MM.1S (cell line): ENCODE measurements around the gene MED14.

Experiments used
- DNase-seq: peaks from one replicate; pipeline ENCODE4 v3.0.0-alpha.2; 2015
- H2AFZ ChIP-seq: fragments of 300-600 bp; sonication (generic); 2 replicates; pipeline ENCODE4 v1.6.0; 2016; ENCODE audit warnings: antibody characterized with exemption, low read length
- H3F3A ChIP-seq: fragments of 300-600 bp; sonication (generic); 2 replicates; pipeline ENCODE4 v1.6.1; 2016; ENCODE audit warnings: mild to moderate bottlenecking, antibody characterized with exemption, low read length, moderate library complexity, mixed read lengths; ENCODE audit not compliant: insufficient read depth
- H3K27ac ChIP-seq: fragments of 300-600 bp; sonication (generic); 2 replicates; pipeline ENCODE4 v1.5.1; 2016; ENCODE audit warnings: mild to moderate bottlenecking, low read length
- H3K27me3 ChIP-seq: fragments of 300-600 bp; sonication (generic); replicated peaks from 2 replicates; pipeline ENCODE4 v1.6.0; 2016; ENCODE audit warnings: low read length; ENCODE audit not compliant: insufficient read depth
- H3K36me3 ChIP-seq: fragments of 300-600 bp; sonication (generic); replicated peaks from 2 replicates; pipeline ENCODE4 v1.6.1; 2016; ENCODE audit warnings: mild to moderate bottlenecking, low read length, mixed read lengths; ENCODE audit not compliant: insufficient read depth
- H3K4me1 ChIP-seq: fragments of 300-600 bp; sonication (generic); 2 replicates; pipeline ENCODE4 v1.6.1; 2016; ENCODE audit warnings: low read length, mixed read lengths
- H3K4me2 ChIP-seq: fragments of 300-600 bp; sonication (generic); 2 replicates; pipeline ENCODE4 v1.6.0; 2016; ENCODE audit warnings: low read depth, low read length
- H3K4me3 ChIP-seq: fragments of 300-600 bp; sonication (generic); 2 replicates; pipeline ENCODE4 v1.5.1; 2016; ENCODE audit warnings: low read length, mixed read lengths
- H3K79me2 ChIP-seq: fragments of 300-600 bp; sonication (generic); 2 replicates; pipeline ENCODE4 v1.6.1; 2016; ENCODE audit warnings: mixed run types, low read length, mixed read lengths
- H3K9ac ChIP-seq: fragments of 300-600 bp; sonication (generic); 2 replicates; pipeline ENCODE4 v1.6.1; 2016; ENCODE audit warnings: low read length, mixed read lengths
- H3K9me2 ChIP-seq: fragments of 300-600 bp; sonication (generic); replicated peaks from 2 replicates; pipeline ENCODE4 v1.6.1; 2016; ENCODE audit warnings: mild to moderate bottlenecking, low read length, mixed read lengths; ENCODE audit not compliant: insufficient read depth
- H3K9me3 ChIP-seq: fragments of 300-600 bp; sonication (generic); replicated peaks from 2 replicates; pipeline ENCODE4 v1.6.1; 2016; ENCODE audit warnings: mild to moderate bottlenecking, low read length, mixed read lengths; ENCODE audit not compliant: insufficient read depth
- H4K20me1 ChIP-seq: fragments of 300-600 bp; sonication (generic); 2 replicates; pipeline ENCODE4 v1.6.1; 2016; ENCODE audit warnings: mild to moderate bottlenecking, low read length, moderate library complexity, mixed read lengths; ENCODE audit not compliant: insufficient read depth
- CTCF ChIP-seq: fragments of 300-600 bp; sonication (generic); IDR thresholded peaks from 2 replicates; pipeline ENCODE4 v1.5.1; 2016; ENCODE audit warnings: antibody characterized with exemption, low read length, mixed read lengths
- EZH2 ChIP-seq: fragments of 300-600 bp; sonication (generic); optimal IDR thresholded peaks from 2 replicates; pipeline ENCODE3; 2017; ENCODE audit warnings: low read depth, mild to moderate bottlenecking, antibody characterized with exemption, low read length, mixed read lengths
- EZH2phosphoT487 ChIP-seq: fragments of 300-600 bp; sonication (generic); IDR thresholded peaks from 2 replicates; pipeline ENCODE4 v1.6.1; 2018; ENCODE audit warnings: antibody characterized with exemption, low read length

The MED14 gene

GRCh38 chrX:40684092-40684491, 51.2 kb downstream of the MED14 start:
- DNase-seq = no peak
- no peaks in the 10 kb centered on the region for H3K9me2 ChIP-seq
- no peaks in the 10 kb centered on the region for H3K36me3 ChIP-seq
- H3K4me1 ChIP-seq = 0 out of 2 replicates have a peak, but pooled peaks cover 6% of the 10 kb centered on the region
- no peaks in the 10 kb centered on the region for H3F3A ChIP-seq
- H4K20me1 ChIP-seq = no peaks in the 10 kb centered on the region
- H3K9me3 ChIP-seq = no peaks in the 10 kb centered on the region
- TF ChIP-seq EZH2 = no peak
- TF ChIP-seq EZH2phosphoT487 = no peak
- no peak for TF ChIP-seq CTCF
- no peaks in the 10 kb centered on the region for H3K79me2 ChIP-seq
- no peak overlapping the region for H3K4me3 ChIP-seq
- H3K9ac ChIP-seq = no peak overlapping the region
- no peak overlapping the region for H3K27ac ChIP-seq
- H3K27me3 ChIP-seq = no peaks in the 10 kb centered on the region
- no peak overlapping the region for H3K4me2 ChIP-seq
- H2AFZ ChIP-seq = no peak overlapping the region

- no peaks in the 10 kb centered on the region for H3K27me3 ChIP-seq
- no peak for DNase-seq
- TF ChIP-seq EZH2 (no peak), CTCF (no peak), EZH2phosphoT487 (no peak)
- no peaks in the 10 kb centered on the region for H3K9me2 ChIP-seq
- no peak overlapping the region for H3K9ac ChIP-seq
- 0 out of 2 replicates have a peak, but pooled peaks cover 6% of the 10 kb centered on the region for H3K4me1 ChIP-seq
- no peak overlapping the region for H3K4me3 ChIP-seq
- H3K9me3 ChIP-seq = no peaks in the 10 kb centered on the region
- H3K27ac ChIP-seq = no peak overlapping the region
- H3K79me2 ChIP-seq = no peaks in the 10 kb centered on the region
- no peak overlapping the region for H3K4me2 ChIP-seq
- H3F3A ChIP-seq = no peaks in the 10 kb centered on the region
- no peaks in the 10 kb centered on the region for H4K20me1 ChIP-seq
- no peaks in the 10 kb centered on the region for H3K36me3 ChIP-seq
- H2AFZ ChIP-seq = no peak overlapping the region
Measured at GRCh38 chrX:40683245-40683644, 52.1 kb downstream of the MED14 start.

- no peak for DNase-seq
Measured at GRCh38 chrX:40671126-40671525, 64.2 kb downstream of the MED14 start.

More at GRCh38 chrX:40671126-40671525, 64.2 kb downstream of the MED14 start:
- Histone ChIP-seq H3K9me2 (no peaks in the 10 kb centered on the region), H3K27ac (no peak overlapping the region), H3K9ac (no peak overlapping the region), H4K20me1 (no peaks in the 10 kb centered on the region), H3K27me3 (no peaks in the 10 kb centered on the region), H3K9me3 (no peaks in the 10 kb centered on the region), H3F3A (no peaks in the 10 kb centered on the region), H3K36me3 (no peaks in the 10 kb centered on the region), H3K4me1 (no peaks in the 10 kb centered on the region), H3K79me2 (no peaks in the 10 kb centered on the region), H3K4me2 (no peak overlapping the region), H3K4me3 (no peak overlapping the region), H2AFZ (no peak overlapping the region)
- no peak for TF ChIP-seq EZH2
- no peak for TF ChIP-seq CTCF
- TF ChIP-seq EZH2phosphoT487 = no peak
